Esophagus squamous epithelium (tissue), 4 donors: ENCODE results near the gene ARHGAP12.

Source experiments
- POLR2A ChIP-seq, 4 donors: fragments of 450-650 bp; IDR thresholded peaks; one replicate each; pipeline ENCODE4 v1.6.1; 2017; ENCODE audit warnings: antibody characterized with exemption in 4 of 4, mild to moderate bottlenecking in 4 of 4, moderate library complexity in 3 of 4
- TF ChIP-seq, protein P1 (sequence below), 6 experiments: fragments of 450-650 bp in 4 of 6; fragments of 200-600 bp in 2 of 6; sonication (generic) in 2 of 6; IDR thresholded peaks; one replicate each; pipeline ENCODE4 v1.5.1; 2016 to 2019; ENCODE audit warnings: antibody characterized with exemption in 6 of 6, mild to moderate bottlenecking in 4 of 6, moderate library complexity in 4 of 6

DNA sequence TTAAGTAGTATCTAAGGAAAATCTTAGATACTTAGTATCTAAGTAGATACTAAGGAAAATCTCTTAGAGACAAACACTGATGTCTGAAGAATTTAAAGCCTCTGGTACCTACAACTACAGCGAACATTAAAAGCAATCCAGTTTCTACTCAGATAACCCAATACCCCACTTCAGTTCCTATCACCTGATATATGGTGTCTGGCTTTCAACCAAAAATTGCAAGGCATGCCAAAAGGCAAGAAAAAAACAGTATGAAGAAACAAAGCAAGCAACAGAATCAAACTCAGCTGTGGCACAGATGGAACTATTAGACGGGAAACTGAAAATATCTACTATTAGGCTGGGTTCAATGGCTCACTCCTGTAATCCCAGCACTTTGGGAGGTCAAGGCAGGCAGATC lies 31.1 kb downstream of the ARHGAP12 start:
- TF ChIP-seq, protein P1, sequence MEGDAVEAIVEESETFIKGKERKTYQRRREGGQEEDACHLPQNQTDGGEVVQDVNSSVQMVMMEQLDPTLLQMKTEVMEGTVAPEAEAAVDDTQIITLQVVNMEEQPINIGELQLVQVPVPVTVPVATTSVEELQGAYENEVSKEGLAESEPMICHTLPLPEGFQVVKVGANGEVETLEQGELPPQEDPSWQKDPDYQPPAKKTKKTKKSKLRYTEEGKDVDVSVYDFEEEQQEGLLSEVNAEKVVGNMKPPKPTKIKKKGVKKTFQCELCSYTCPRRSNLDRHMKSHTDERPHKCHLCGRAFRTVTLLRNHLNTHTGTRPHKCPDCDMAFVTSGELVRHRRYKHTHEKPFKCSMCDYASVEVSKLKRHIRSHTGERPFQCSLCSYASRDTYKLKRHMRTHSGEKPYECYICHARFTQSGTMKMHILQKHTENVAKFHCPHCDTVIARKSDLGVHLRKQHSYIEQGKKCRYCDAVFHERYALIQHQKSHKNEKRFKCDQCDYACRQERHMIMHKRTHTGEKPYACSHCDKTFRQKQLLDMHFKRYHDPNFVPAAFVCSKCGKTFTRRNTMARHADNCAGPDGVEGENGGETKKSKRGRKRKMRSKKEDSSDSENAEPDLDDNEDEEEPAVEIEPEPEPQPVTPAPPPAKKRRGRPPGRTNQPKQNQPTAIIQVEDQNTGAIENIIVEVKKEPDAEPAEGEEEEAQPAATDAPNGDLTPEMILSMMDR (IDR thresholded peaks at IDR 0.05), result no peak
- TF ChIP-seq POLR2A (IDR thresholded peaks at IDR 0.05), result no peak
